Uterus (tissue), 4 donors: Measurements from ENCODE around the gene GPHN. TPM values are rescaled to one million over a fixed set of nuclear protein-coding genes. Genes with fewer than 3 reads are reported as not detected.

Source experiments
- DNase-seq, 2 donors: peaks; one replicate each; pipeline ENCODE4 v3.0.0-alpha.2; 2019 to 2020
- H3K27ac ChIP-seq, 2 donors: fragments of 200-600 bp; sonication (generic); 1 replicate in 1 of 2; 2 replicates in 1 of 2; pipeline ENCODE4 v1.5.1; 2016 to 2018
- H3K27me3 ChIP-seq, 2 donors: fragments of 200-600 bp; sonication (generic); one replicate each; pipeline ENCODE4 v1.5.1; 2018 to 2019; ENCODE audit warnings: control low read depth in 1 of 2
- H3K36me3 ChIP-seq, 2 donors: fragments of 200-600 bp; sonication (generic); one replicate each; pipeline ENCODE4 v1.5.1; 2019; ENCODE audit warnings: control low read depth in 1 of 2
- H3K4me1 ChIP-seq, 2 donors: fragments of 200-600 bp; sonication (generic); one replicate each; pipeline ENCODE4 v1.5.1; 2018 to 2019; ENCODE audit warnings: control low read depth in 1 of 2
- H3K4me3 ChIP-seq, 2 donors: fragments of 200-600 bp; sonication (generic); 1 replicate in 1 of 2; 2 replicates in 1 of 2; pipeline ENCODE4 v1.5.1; 2018 to 2019; ENCODE audit warnings: mild to moderate bottlenecking in 1 of 2
- H3K9me3 ChIP-seq, 2 donors: fragments of 200-600 bp; sonication (generic); one replicate each; pipeline ENCODE4 v1.5.1; 2019; ENCODE audit warnings: control low read depth in 1 of 2
- POLR2A ChIP-seq, 2 donors: fragments of 450-650 bp; IDR thresholded peaks; one replicate each; pipeline ENCODE4 v1.6.1; 2016; ENCODE audit warnings: antibody characterized with exemption in 2 of 2, mild to moderate bottlenecking in 1 of 2, moderate library complexity in 1 of 2
- intact Hi-C: fragments of 100-400 bp; cut with DNase I; formaldehyde crosslinking; loops from one replicate; pipeline ENCODE4 v1.15.1; 2023; ENCODE audit warnings: low total_unique reads
- total RNA-seq, 4 donors: library from RNA; depleted of rRNA in 3 of 4; stranded (reverse); fragments of >200 nt in 3 of 4; gene quantifications; one replicate each; pipeline versions ENCODE4 v1.1.0 to v1.2.4, GENCODE V29; 2014 to 2023
- TF ChIP-seq, protein P1 (sequence below), 4 experiments: fragments of 200-600 bp in 2 of 4; fragments of 450-650 bp in 2 of 4; sonication (generic) in 2 of 4; IDR thresholded peaks; one replicate each; pipeline ENCODE4 v1.5.1; 2016 to 2019; ENCODE audit warnings: antibody characterized with exemption in 4 of 4, mild to moderate bottlenecking in 2 of 4, moderate library complexity in 1 of 4
- donor health status: DM: yes; HTN: yes; CAD: no.

Gene GPHN
- total RNA-seq, 4 donors from 2014 or later = 14.9 to 42.9 (median 19.1) TPM

GRCh38 chr14:67137744-67138371, 629.9 kb downstream of the GPHN start:
- Histone ChIP-seq H3K27me3 (no peaks in the 10 kb centered on the region), H3K27ac (no peak overlapping the region), H3K4me3 (no peak overlapping the region), H3K36me3 (no peaks in the 10 kb centered on the region), H3K4me1 (no peaks in the 10 kb centered on the region), H3K9me3 (no peaks in the 10 kb centered on the region)
- TF ChIP-seq POLR2A (IDR thresholded peaks at IDR 0.05) = no peak
- TF ChIP-seq, protein P1, sequence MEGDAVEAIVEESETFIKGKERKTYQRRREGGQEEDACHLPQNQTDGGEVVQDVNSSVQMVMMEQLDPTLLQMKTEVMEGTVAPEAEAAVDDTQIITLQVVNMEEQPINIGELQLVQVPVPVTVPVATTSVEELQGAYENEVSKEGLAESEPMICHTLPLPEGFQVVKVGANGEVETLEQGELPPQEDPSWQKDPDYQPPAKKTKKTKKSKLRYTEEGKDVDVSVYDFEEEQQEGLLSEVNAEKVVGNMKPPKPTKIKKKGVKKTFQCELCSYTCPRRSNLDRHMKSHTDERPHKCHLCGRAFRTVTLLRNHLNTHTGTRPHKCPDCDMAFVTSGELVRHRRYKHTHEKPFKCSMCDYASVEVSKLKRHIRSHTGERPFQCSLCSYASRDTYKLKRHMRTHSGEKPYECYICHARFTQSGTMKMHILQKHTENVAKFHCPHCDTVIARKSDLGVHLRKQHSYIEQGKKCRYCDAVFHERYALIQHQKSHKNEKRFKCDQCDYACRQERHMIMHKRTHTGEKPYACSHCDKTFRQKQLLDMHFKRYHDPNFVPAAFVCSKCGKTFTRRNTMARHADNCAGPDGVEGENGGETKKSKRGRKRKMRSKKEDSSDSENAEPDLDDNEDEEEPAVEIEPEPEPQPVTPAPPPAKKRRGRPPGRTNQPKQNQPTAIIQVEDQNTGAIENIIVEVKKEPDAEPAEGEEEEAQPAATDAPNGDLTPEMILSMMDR (IDR thresholded peaks at IDR 0.05) = peak in 2 of 4 experiments; percentile 4 to 6
- intact Hi-C loops = no loop called here
- DNase-seq = no peak

DNA sequence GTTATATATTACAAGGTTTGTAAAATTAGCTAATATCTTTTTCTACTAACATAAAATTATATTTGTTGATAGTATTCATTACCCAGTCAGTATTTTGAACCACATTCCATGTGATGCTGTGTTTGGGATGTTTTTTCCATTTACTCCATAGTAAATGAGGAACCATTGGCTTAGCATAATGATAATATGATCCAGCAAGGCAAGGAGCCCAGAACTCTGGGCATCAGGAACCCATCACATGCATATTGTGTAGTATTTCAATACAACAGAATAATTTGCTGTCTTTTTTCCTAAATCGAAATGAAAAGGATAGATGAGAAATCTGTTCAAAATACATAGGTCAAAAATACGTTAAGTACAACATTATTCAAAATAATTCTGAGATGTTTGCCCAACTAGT, 632.6 kb downstream of the GPHN start:
- intact Hi-C loops = no loop called here
- Histone ChIP-seq H3K4me3 (no peak overlapping the region), H3K27me3 (no peaks in the 10 kb centered on the region), H3K9me3 (no peaks in the 10 kb centered on the region), H3K27ac (no peak overlapping the region), H3K36me3 (no peaks in the 10 kb centered on the region), H3K4me1 (no peaks in the 10 kb centered on the region)
- TF ChIP-seq POLR2A (IDR thresholded peaks at IDR 0.05) = no peak
- TF ChIP-seq, protein P1 (IDR thresholded peaks at IDR 0.05) = no peak
- no peak for DNase-seq

GRCh38 chr14:67141146-67141900, 633.4 kb downstream of the GPHN start:
- intact Hi-C loops = no loop called here

DNA sequence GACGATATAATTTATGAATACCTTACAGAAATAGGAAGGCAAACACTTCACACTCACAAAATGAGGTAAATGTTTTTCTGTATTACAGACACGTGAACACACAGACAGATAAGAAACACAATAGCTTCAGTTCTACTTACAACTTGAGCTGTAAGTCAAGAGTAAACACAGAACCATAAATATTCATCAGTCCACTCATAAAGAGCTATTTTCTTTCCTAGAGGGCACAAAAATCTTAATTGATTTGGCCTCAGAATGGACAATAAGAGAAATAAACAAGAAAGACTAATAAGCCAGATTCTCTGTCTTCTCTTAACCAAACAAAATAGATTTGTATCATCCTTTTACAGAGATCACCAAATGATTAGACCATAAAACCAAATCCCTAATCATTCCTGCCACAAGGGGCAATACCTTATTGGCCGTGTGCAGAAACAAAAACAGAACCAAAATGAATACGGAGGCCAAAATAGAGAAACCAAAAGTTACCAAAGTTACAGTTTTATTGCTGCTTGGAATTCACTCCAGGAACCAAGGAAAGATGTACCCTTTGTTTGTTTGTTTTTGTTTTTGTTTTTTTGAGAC, 643.2 kb downstream of the GPHN start:
- Histone ChIP-seq H3K9me3 (no peaks in the 10 kb centered on the region), H3K27me3 (no peaks in the 10 kb centered on the region), H3K36me3 (no peaks in the 10 kb centered on the region), H3K4me3 (no peak overlapping the region), H3K4me1 (no peaks in the 10 kb centered on the region), H3K27ac (no peak overlapping the region)
- no peak for DNase-seq
- intact Hi-C loops = no loop called here
- TF ChIP-seq POLR2A (IDR thresholded peaks at IDR 0.05) = no peak
- TF ChIP-seq, protein P1 (IDR thresholded peaks at IDR 0.05) = peak in 1 of 4 experiments; percentile 32

More at GRCh38 chr14:67141146-67141900, 633.4 kb downstream of the GPHN start:
- H3K36me3 ChIP-seq = no peaks in the 10 kb centered on the region
- H3K27ac ChIP-seq = no peak overlapping the region
- no peaks in the 10 kb centered on the region for H3K9me3 ChIP-seq
- H3K4me3 ChIP-seq = no peak overlapping the region
- no peaks in the 10 kb centered on the region for H3K4me1 ChIP-seq
- no peak for TF ChIP-seq POLR2A (IDR thresholded peaks at IDR 0.05)
- TF ChIP-seq, protein P1 (IDR thresholded peaks at IDR 0.05) = no peak
- no peaks in the 10 kb centered on the region for H3K27me3 ChIP-seq
- DNase-seq = no peak

DNA sequence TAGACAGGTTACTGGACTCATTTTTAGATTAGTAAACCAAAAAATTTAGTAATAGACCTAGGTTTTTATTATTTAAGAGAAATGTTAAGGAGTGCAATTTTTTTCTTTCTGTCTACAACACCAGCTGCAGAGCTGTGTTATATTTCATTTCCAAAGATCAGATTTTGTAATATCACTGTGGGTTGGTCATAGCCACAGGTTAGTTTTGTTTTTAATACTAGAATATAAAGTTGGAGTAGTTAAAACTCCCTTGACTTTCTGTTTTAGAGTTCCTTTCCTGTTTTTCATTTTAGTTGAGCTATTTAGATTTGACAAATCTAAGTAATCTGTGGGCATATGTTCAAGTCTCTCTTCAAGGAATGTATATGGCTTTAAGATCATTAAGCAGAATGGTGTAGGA, 650.6 kb downstream of the GPHN start:
- no peak overlapping the region for H3K27ac ChIP-seq
- no peak for TF ChIP-seq POLR2A (IDR thresholded peaks at IDR 0.05)
- TF ChIP-seq, protein P1 (IDR thresholded peaks at IDR 0.05) = no peak
- intact Hi-C loops = no loop called here

More for the DNA sequence above, 650.6 kb downstream of the GPHN start:
- DNase-seq = no peak
- H3K9me3 ChIP-seq = no peaks in the 10 kb centered on the region
- H3K36me3 ChIP-seq = no peaks in the 10 kb centered on the region
- no peaks in the 10 kb centered on the region for H3K4me1 ChIP-seq
- H3K4me3 ChIP-seq = no peak overlapping the region
- H3K27me3 ChIP-seq = no peaks in the 10 kb centered on the region
